B cell (primary cell): ENCODE results near the gene TMEM203. TPM values are rescaled to one million over a fixed set of nuclear protein-coding genes. Genes with fewer than 3 reads are reported as not detected.

Experiments used
- ATAC-seq: fragments of 200-7000 bp; cut with Tn5 transposase; one replicate; pipeline ENCODE4 v1.10.0; 2021; ENCODE audit warnings: low read depth, mild to moderate bottlenecking, moderate number of reproducible peaks, moderate library complexity
- CTCF ChIA-PET: fragments of 350-600 bp; sonication (Branson Sonifier 250); formaldehyde crosslinking; loops from one replicate; lab custom pipeline; 2021; ENCODE audit warnings: antibody characterized with exemption, inconsistent platforms; lab: Charles Lee
- POLR2A ChIA-PET: fragments of 350-600 bp; sonication (Branson Sonifier 250); formaldehyde crosslinking; loops from one replicate; lab custom pipeline; 2021; ENCODE audit warnings: antibody characterized with exemption; lab: Charles Lee
- DNase-seq: peaks from one replicate; pipeline ENCODE4 v3.0.0; 2013
- H2AFZ ChIP-seq: 2 replicates; pipeline ENCODE4 v1.6.1; 2012; ENCODE audit warnings: mild to moderate bottlenecking, low read depth, low read length; ENCODE audit not compliant: insufficient read depth, poor library complexity, severe bottlenecking
- H3K27ac ChIP-seq, 2 donors: 1 replicate in 1 of 2; 2 replicates in 1 of 2; pipeline ENCODE4 v1.5.1; 2012 to 2013; ENCODE audit warnings: low read length in 2 of 2, mild to moderate bottlenecking in 2 of 2, moderate library complexity in 1 of 2
- H3K27me3 ChIP-seq, 4 experiments: fragments of 200-600 bp in 1 of 4; sonication (generic) in 1 of 4; replicated peaks in 1 of 4; 1 replicate in 2 of 4; 2 replicates in 2 of 4; pipeline versions ENCODE4 v1.6.1 to v1.7.0; 2013 to 2016; ENCODE audit warnings: low read length in 3 of 4, mild to moderate bottlenecking in 2 of 4, mixed read lengths in 1 of 4, moderate library complexity in 1 of 4; ENCODE audit not compliant: insufficient read depth in 4 of 4, control insufficient read depth in 3 of 4; ENCODE audit errors: control extremely low read depth in 1 of 4
- H3K36me3 ChIP-seq, 2 experiments: replicated peaks in 1 of 2; 1 replicate in 1 of 2; 2 replicates in 1 of 2; pipeline versions ENCODE4 v1.6.1 to v1.7.1; 2013; ENCODE audit warnings: low read length in 1 of 2; ENCODE audit not compliant: insufficient read depth in 2 of 2, control insufficient read depth in 1 of 2; ENCODE audit errors: control extremely low read depth in 1 of 2, extremely low read depth in 1 of 2
- H3K4me1 ChIP-seq, 2 donors: fragments of 200-600 bp in 1 of 2; sonication (generic) in 1 of 2; 1 replicate in 1 of 2; 2 replicates in 1 of 2; pipeline versions ENCODE4 v1.5.1 to v1.6.1; 2013 to 2017; ENCODE audit warnings: low read length in 2 of 2; ENCODE audit not compliant: control insufficient read depth in 2 of 2, insufficient read depth in 2 of 2
- H3K4me2 ChIP-seq: replicated peaks from 2 replicates; pipeline ENCODE3; 2012; ENCODE audit warnings: mild to moderate bottlenecking, low read depth, low read length; ENCODE audit not compliant: poor library complexity, severe bottlenecking
- H3K4me3 ChIP-seq, 5 experiments: fragments of 200-600 bp in 1 of 5; sonication (generic) in 1 of 5; 1 replicate in 3 of 5; 2 replicates in 2 of 5; pipeline versions ENCODE4 v1.5.1 to v1.7.0; 2011 to 2016; ENCODE audit warnings: low read length in 4 of 5, mild to moderate bottlenecking in 4 of 5, low read depth in 2 of 5, control low read depth in 1 of 5, moderate library complexity in 1 of 5; ENCODE audit not compliant: insufficient read depth in 1 of 5; ENCODE audit errors: control extremely low read depth in 1 of 5, extremely low read depth in 1 of 5
- H3K79me2 ChIP-seq: fragments of 200-600 bp; sonication (generic); one replicate; pipeline ENCODE4 v1.6.0; 2016; ENCODE audit warnings: low read length; ENCODE audit not compliant: control insufficient read depth, insufficient read depth
- H3K9ac ChIP-seq: fragments of 200-600 bp; sonication (generic); 2 replicates; pipeline ENCODE4 v1.6.1; 2017; ENCODE audit warnings: mild to moderate bottlenecking, low read length, moderate library complexity
- H3K9me3 ChIP-seq, 3 donors: one replicate each; pipeline versions ENCODE4 v1.6.1 to v1.7.1; 2013; ENCODE audit warnings: low read length in 2 of 3; ENCODE audit not compliant: control insufficient read depth in 2 of 3, insufficient read depth in 1 of 3; ENCODE audit errors: control extremely low read depth in 1 of 3
- H4K20me1 ChIP-seq: 2 replicates; pipeline ENCODE4 v1.6.0; 2012; ENCODE audit warnings: mild to moderate bottlenecking, low read length; ENCODE audit not compliant: insufficient read depth, control insufficient read depth, poor library complexity, severe bottlenecking
- H3K27ac Mint-ChIP-seq: one replicate; pipeline ENCODE4 v1.8.0; 2021; ENCODE audit warnings: mixed read lengths
- H3K27me3 Mint-ChIP-seq: one replicate; pipeline ENCODE4 v1.8.0; 2021; ENCODE audit warnings: mixed read lengths
- H3K4me1 Mint-ChIP-seq: one replicate; pipeline ENCODE4 v1.8.0; 2021; ENCODE audit warnings: mixed read lengths
- H3K4me3 Mint-ChIP-seq: one replicate; pipeline ENCODE4 v1.8.0; 2021; ENCODE audit warnings: mixed read lengths
- H3K9me3 Mint-ChIP-seq: one replicate; pipeline ENCODE4 v1.8.0; 2022; ENCODE audit warnings: mixed read lengths; ENCODE audit not compliant: insufficient read depth
- CTCF ChIP-seq: fragments of 200-600 bp; IDR thresholded peaks from one replicate; pipeline ENCODE4 v1.8.0; 2022; ENCODE audit warnings: antibody characterized with exemption, mild to moderate bottlenecking
- EZH2 ChIP-seq: IDR thresholded peaks from 2 replicates; pipeline ENCODE4 v1.6.1; 2012; ENCODE audit warnings: borderline replicate concordance, low read depth, mild to moderate bottlenecking, moderate library complexity, low read length; ENCODE audit not compliant: insufficient read depth, poor library complexity, severe bottlenecking
- WGBS: methylation state at CpG from one replicate; pipeline ENCODE4 v1.1.5; 2013; ENCODE audit warnings: missing lambda C conversion rate; ENCODE audit not compliant: insufficient coverage; 5-methylcytosine and 5-hydroxymethylcytosine counted together
- intact Hi-C: fragments of 100-400 bp; cut with micrococcal nuclease; formaldehyde crosslinking; loops from one replicate; pipeline ENCODE4 v1.10.0; 2022
- polyA plus RNA-seq: library from polyadenylated mRNA; depleted of rRNA; stranded (reverse); fragments of >200 nt; gene quantifications from 2 replicates; pipeline ENCODE4 v1.2.3, GENCODE V29; 2012
- total RNA-seq, 2 donors: library from RNA; stranded (reverse); fragments of 120-200 nt in 1 of 2; gene quantifications; 1 replicate in 1 of 2; 2 replicates in 1 of 2; pipeline versions ENCODE4 v1.2.3 to v1.2.4, GENCODE V29; 2013 to 2022

TMEM203 gene
- total and polyA plus RNA-seq, 2 donors (not counting 1 experiment from before 2014, with no cell fraction given), result 20.6 to 35.7 TPM

- intact Hi-C loops, result no loop called here
- Mint-ChIP-seq H3K4me1 (peaks cover 26% of the 10 kb centered on the region), H3K4me3 (no peak overlapping the region), H3K9me3 (no peaks in the 10 kb centered on the region), H3K27me3 (peaks cover 4% of the 10 kb centered on the region), H3K27ac (no peak overlapping the region)
- Histone ChIP-seq H3K4me3 (no peak overlapping the region), H4K20me1 (no peaks in the 10 kb centered on the region), H3K9me3 (peaks cover 0 to 3% (median 0%) of the 10 kb centered on the region in 3 donors), H3K79me2 (peaks cover 5% of the 10 kb centered on the region), H3K4me2 (no peak overlapping the region), H2AFZ (no peak overlapping the region), H3K27me3 (peaks cover 0 to 31% (median 2%) of the 10 kb centered on the region in 4 experiments), H3K9ac (no peak overlapping the region), H3K36me3 (no peaks in the 10 kb centered on the region), H3K27ac (no peak overlapping the region), H3K4me1 (peaks cover 33 to 37% of the 10 kb centered on the region in 2 donors)
- WGBS, result 73% methylated on average over 9 of the region's 10 CpGs
- CTCF ChIA-PET, result no interaction called here
- no peak for DNase-seq
- POLR2A ChIA-PET, result no interaction called here
- ATAC-seq, result no peak
- TF ChIP-seq CTCF (no peak), EZH2 (no peak)
These were observed 26.7 kb upstream of the TMEM203 start for GRCh38 chr9:137232101-137232500.

GRCh38 chr9:137231372-137232039, 26.1 kb upstream of the TMEM203 start:
- intact Hi-C loops, result no loop called here
- Mint-ChIP-seq H3K4me1 (peaks cover 21% of the 10 kb centered on the region), H3K4me3 (no peak overlapping the region), H3K27ac (no peak overlapping the region), H3K27me3 (peaks cover 4% of the 10 kb centered on the region), H3K9me3 (no peaks in the 10 kb centered on the region)
- Histone ChIP-seq H4K20me1 (no peaks in the 10 kb centered on the region), H3K27me3 (peaks cover 0 to 36% (median 2%) of the 10 kb centered on the region in 4 experiments), H3K4me2 (no peak overlapping the region), H3K4me3 (no peak overlapping the region), H3K79me2 (peaks cover 4% of the 10 kb centered on the region), H2AFZ (no peak overlapping the region), H3K9me3 (peaks cover 0 to 3% (median 0%) of the 10 kb centered on the region in 3 donors), H3K9ac (no peak overlapping the region), H3K4me1 (peaks cover 27 to 32% of the 10 kb centered on the region in 2 donors), H3K27ac (no peak overlapping the region), H3K36me3 (no peaks in the 10 kb centered on the region)
- no peak for DNase-seq
- 94% methylated on average over 21 of the region's 23 CpGs for WGBS
- POLR2A ChIA-PET, result no interaction called here
- ATAC-seq, result no peak
- TF ChIP-seq CTCF (no peak), EZH2 (no peak)
- CTCF ChIA-PET, result interaction anchor here (0.9 to 1.2 kb wide), 2 partner anchors 113 to 136 kb away, joined by 3 to 4 read pairs; no protein-coding TSS in a partner anchor
